HFFc6 (cell line): ENCODE results near the gene CDH6. TPM values are rescaled to one million over a fixed set of nuclear protein-coding genes. Genes with fewer than 3 reads are reported as not detected.

Source experiments
- DNase-seq: peaks from one replicate; pipeline ENCODE4 v3.0.0-alpha.2; 2018
- H3K27ac Mint-ChIP-seq: 2 replicates; pipeline ENCODE4 v1.8.0; 2020; ENCODE audit warnings: mild to moderate bottlenecking, mixed read lengths
- H3K27me3 Mint-ChIP-seq: 2 replicates; pipeline ENCODE4 v1.8.0; 2021; ENCODE audit warnings: mild to moderate bottlenecking, moderate library complexity, mixed read lengths; ENCODE audit not compliant: insufficient read depth
- H3K36me3 Mint-ChIP-seq: 2 replicates; pipeline ENCODE4 v1.8.0; 2021; ENCODE audit warnings: low read depth, mixed read lengths
- H3K4me1 Mint-ChIP-seq: 2 replicates; pipeline ENCODE4 v1.8.0; 2020; ENCODE audit warnings: low read depth, mixed read lengths
- H3K4me3 Mint-ChIP-seq: 2 replicates; pipeline ENCODE4 v1.8.0; 2020; ENCODE audit warnings: mild to moderate bottlenecking, moderate library complexity, mixed read lengths
- H3K9me3 Mint-ChIP-seq: 2 replicates; pipeline ENCODE4 v1.8.0; 2020; ENCODE audit warnings: mild to moderate bottlenecking, mixed read lengths
- CTCF ChIP-seq: fragments of 200-600 bp; sonication (generic); IDR thresholded peaks from 2 replicates; pipeline ENCODE4 v1.5.0; 2021; ENCODE audit warnings: antibody characterized with exemption, mild to moderate bottlenecking
- total RNA-seq, 6 experiments: library from RNA; stranded (reverse); fragmentation: NEBNext Ultra II Directional; extraction: Animal tissue kit (Norgen Biotek cat#: 25700); gene quantifications; 2 replicates in 1 of 6; 3 replicates in 5 of 6; pipeline ENCODE4 v1.2.3, GENCODE V29; 2021

Gene CDH6
- total RNA-seq, 6 experiments from 2014 or later = 0.26 to 6.6 (median 5.0) TPM

DNA sequence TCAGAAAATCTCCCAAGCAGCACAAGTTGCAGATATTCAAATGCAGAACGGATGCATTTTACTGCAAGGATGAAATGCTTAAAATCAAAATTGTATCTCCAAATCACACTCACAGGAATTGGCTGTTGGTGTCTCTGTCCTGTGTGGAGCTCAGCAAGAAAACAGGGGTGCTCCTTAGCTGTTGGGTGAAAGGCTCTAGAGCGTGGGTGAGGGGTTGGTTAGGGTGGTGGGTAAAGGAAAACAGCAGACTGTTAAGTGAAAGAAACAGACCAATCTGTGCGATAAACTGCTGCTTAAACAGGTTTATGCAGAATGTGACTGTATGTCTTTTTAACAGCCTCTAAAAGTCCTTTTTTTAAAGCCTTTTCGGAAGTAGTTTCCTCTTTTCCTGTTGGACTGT is 19.8 kb downstream of the CDH6 start:
- no peaks in the 10 kb centered on the region for H3K36me3 Mint-ChIP-seq
- H3K27ac Mint-ChIP-seq = no peak overlapping the region
- peaks cover 5% of the 10 kb centered on the region; the same call in 1 of the 2 replicates for H3K4me1 Mint-ChIP-seq
- peaks cover 4% of the 10 kb centered on the region for H3K27me3 Mint-ChIP-seq
- DNase-seq = no peak
- H3K4me3 Mint-ChIP-seq = no peak overlapping the region; the same call in 1 of the 2 replicates
- H3K9me3 Mint-ChIP-seq = no peaks in the 10 kb centered on the region
- no peak for TF ChIP-seq CTCF

- H3K4me1 Mint-ChIP-seq = peaks cover 5% of the 10 kb centered on the region; the same call in 1 of the 2 replicates
Measured at GRCh38 chr5:31213705-31214121, 20.2 kb downstream of the CDH6 start.

GRCh38 chr5:31214229-31214628 is 20.7 kb downstream of the CDH6 start:
- no peaks in the 10 kb centered on the region for H3K9me3 Mint-ChIP-seq
- DNase-seq = no peak
- no peak for TF ChIP-seq CTCF
- H3K4me3 Mint-ChIP-seq = no peak overlapping the region
- peaks cover 4% of the 10 kb centered on the region for H3K27me3 Mint-ChIP-seq
- H3K4me1 Mint-ChIP-seq = peaks cover 5% of the 10 kb centered on the region; the same call in 1 of the 2 replicates
- no peaks in the 10 kb centered on the region for H3K36me3 Mint-ChIP-seq
- no peak overlapping the region for H3K27ac Mint-ChIP-seq

More at GRCh38 chr5:31213705-31214121, 20.2 kb downstream of the CDH6 start:
- peak overlapping the region; percentile 65; the same call in 1 of the 2 replicates for H3K4me3 Mint-ChIP-seq
- H3K27ac Mint-ChIP-seq = no peak overlapping the region
- no peak for DNase-seq
- H3K27me3 Mint-ChIP-seq = peaks cover 4% of the 10 kb centered on the region
- H3K36me3 Mint-ChIP-seq = no peaks in the 10 kb centered on the region
- no peaks in the 10 kb centered on the region for H3K9me3 Mint-ChIP-seq
- TF ChIP-seq CTCF = no peak

- no peak for DNase-seq
- no peak overlapping the region for H3K27ac Mint-ChIP-seq
- H3K36me3 Mint-ChIP-seq = no peaks in the 10 kb centered on the region
- no peaks in the 10 kb centered on the region for H3K9me3 Mint-ChIP-seq
- H3K4me1 Mint-ChIP-seq = peaks cover 5% of the 10 kb centered on the region; the same call in 1 of the 2 replicates
- H3K4me3 Mint-ChIP-seq = no peak overlapping the region
- TF ChIP-seq CTCF = no peak
- peaks cover 4% of the 10 kb centered on the region for H3K27me3 Mint-ChIP-seq
Measured at GRCh38 chr5:31215236-31215635, 21.8 kb downstream of the CDH6 start.

GRCh38 chr5:31217446-31217845 is 24.0 kb downstream of the CDH6 start:
- Mint-ChIP-seq H3K9me3 (no peaks in the 10 kb centered on the region), H3K27ac (no peak overlapping the region), H3K36me3 (no peaks in the 10 kb centered on the region), H3K27me3 (peaks cover 7% of the 10 kb centered on the region), H3K4me1 (peaks cover 5% of the 10 kb centered on the region; the same call in 1 of the 2 replicates), H3K4me3 (no peak overlapping the region)
- DNase-seq = no peak
- no peak for TF ChIP-seq CTCF

DNA sequence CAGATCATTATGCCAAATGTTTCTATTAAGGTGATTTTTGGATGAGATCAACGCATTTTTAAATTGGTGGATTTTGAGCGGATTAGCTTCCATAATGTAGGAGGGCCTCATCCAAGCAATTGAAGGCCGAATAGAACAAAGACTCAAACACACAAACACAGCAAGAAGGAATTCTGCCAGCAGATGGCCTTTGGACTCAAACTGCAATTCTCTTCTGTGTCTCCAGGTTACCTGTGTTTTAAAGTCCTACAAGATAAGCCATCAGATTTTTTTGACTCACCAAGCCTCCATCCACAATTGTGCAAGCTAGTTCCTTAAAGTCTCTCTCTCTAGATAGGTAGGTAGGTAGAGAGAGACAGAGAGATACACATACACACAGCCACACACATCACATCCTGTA is 25.5 kb downstream of the CDH6 start:
- Mint-ChIP-seq H3K36me3 (no peaks in the 10 kb centered on the region), H3K4me3 (no peak overlapping the region), H3K9me3 (no peaks in the 10 kb centered on the region), H3K27me3 (peaks cover 6% of the 10 kb centered on the region; the same call in 1 of the 2 replicates), H3K4me1 (no peaks in the 10 kb centered on the region; the same call in 1 of the 2 replicates), H3K27ac (no peak overlapping the region)
- no peak for TF ChIP-seq CTCF
- DNase-seq = no peak
